OCI-M2 (cell line): ENCODE results near the gene LASP1.
A peak's percentile ranks its signal among the peaks of the same experiment; 100 is the strongest.

ENCODE experiments used
- DNase-seq: peaks from one replicate; lab custom pipeline; 2025; ENCODE audit not compliant: unreplicated experiment; lab: John Stamatoyannopoulos, UW

The LASP1 gene

DNA sequence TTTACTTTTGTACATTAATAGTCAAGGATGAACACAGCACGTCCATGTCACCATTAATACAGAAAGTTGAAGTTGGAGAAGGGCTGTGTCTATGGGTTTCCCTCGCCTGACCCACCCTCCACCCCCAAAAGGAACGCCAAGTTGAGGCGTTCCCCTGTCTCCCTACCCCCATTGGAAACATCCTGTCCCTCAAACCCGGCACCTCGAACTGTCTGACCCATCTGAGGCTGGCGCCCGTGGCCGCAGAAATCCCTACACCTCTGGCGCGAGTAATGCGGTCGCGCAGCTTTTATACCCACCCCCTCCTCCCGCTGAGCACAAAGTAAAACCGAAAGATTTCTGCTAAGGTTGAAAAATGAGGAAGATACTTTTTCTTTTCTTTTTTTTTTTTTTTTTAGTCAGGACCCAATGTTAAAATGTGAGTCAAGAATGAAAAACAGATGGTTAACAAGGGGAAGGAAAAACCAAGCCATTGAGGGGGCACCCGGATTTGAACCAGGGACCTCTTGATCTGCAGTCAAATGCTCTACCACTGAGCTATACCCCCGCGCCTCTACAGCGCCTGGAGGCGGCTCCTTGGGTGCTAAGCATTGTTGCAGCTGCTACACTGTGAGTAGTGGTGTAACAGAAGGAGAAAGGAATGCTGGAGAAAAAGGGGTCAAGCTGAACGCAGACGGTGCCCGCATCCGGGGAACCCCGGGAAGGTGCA, 887 bp upstream of the LASP1 start:
- peak; percentile 70 for DNase-seq

DNA sequence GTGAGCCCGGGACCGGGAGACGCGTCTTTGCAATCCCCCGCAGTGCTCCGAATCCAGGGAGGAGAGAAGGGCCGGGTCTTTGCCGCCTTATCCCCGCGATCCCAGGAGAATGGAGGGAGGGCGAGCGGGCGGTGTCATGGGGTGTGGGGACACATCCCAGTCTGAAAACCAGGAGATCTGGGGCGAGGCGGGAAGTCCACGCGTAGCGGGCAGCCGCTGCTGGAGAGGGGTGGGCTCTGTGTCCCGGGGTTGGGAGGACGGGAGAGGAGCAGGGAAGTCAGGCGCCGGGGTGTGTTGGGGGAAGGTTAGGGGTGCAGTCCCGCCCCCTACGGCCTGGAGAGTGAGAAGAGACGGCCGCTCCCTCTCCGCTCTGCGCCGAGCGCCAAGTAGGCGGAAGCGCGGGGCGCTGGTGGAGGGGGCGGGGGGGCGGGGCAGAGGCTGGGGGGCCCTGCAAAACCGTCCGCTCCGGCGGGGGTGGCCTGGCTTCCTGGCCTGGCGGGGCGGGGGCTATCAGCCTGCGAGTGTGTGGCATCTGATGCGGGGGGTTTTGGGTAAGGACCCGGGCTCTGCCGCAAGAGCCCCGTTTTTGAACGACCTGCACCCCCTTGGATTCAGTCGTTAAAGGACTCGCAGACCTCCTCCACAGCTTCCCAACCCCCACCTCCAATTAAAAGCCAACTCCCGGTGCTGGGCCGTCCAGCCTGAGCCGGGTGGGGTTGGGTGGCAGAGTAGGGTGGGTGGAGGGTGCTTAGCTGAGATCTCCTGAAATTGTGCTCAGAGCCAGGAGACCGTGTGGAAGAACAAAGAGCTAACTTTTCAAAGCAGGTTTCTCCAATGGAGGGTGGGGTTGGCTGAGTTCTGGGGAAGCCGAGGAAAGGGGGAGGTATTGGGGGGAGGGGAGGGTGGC, 654 bp downstream of the LASP1 start:
- DNase-seq: no peak

GRCh38 chr17:38871247-38872015, 1.6 kb downstream of the LASP1 start:
- DNase-seq: no peak

GRCh38 chr17:38872027-38872511, 2.2 kb downstream of the LASP1 start:
- no peak for DNase-seq

DNA sequence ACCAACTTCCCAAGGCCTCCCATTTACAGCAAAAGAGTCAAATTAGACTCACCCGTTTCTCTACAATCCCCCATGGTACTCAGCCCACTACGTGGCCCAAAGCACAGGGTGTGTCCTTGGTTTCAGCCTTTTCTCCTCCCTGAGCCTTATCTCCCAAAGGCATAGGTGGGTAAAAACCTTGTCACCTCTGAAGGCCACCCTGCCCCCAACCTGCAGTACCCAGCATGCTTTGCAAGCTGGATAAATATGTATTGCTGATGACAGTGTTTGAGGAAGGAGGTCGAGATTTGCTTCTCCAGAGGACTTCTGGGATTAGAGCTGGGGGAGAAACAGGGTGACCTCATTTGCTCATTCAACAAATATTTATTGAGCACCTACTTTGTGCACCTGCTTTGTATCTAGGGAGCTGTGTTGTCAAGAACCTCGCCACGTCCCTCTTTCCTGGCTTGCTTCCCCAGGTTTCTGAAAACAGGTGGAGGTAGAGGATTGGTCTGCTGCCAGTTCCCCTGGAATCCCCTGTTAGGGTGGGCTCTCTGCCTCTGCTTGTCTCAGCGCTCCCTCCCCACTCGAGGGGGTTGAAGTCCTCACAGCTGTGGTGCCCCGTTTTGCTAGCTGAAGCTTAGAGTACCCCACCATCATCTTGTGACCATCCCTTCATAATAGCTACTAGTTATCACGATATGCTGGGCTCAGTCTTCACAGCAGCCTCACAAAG, 3.0 kb downstream of the LASP1 start:
- no peak for DNase-seq

DNA sequence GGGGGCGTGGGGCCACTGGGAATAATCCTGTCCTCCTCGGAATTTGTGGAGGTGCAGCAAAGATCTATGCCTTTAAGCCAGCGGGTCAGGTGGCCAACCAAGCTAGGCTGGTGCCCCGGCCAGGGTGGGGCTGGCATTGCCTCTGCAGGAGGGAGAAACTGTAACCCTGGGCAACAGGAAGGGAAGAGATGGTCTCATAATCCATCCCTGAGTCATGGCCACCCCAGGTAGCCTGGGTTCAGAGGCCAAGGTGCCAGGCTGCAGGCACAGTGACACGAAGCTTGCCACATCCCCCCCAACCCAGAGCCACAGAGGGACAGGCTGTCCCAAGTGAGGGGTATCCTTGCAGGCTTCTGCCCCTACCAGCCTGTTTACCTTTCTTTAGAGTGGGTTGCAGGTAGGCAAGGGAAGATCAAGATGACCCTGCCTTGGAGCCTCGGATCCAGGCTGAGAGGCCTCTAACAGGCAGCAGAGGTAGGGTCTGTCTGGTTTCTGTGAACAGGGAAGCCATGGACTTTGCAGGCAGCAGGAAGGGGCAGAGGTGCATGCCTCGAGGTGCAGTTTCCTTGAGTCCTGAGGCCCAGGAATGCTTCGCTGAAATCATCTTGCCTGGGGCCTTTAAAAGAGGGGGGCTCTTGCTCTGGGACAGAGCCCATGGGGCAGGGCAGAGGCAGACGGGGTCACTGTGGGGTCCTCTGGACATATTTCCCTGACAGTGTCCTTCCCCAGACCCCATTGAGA, 4.0 kb downstream of the LASP1 start:
- DNase-seq: no peak

- DNase-seq: no peak
Observed at GRCh38 chr17:38874505-38875400, 4.9 kb downstream of the LASP1 start.

GRCh38 chr17:38875477-38876075, 5.7 kb downstream of the LASP1 start:
- DNase-seq: no peak

- DNase-seq: no peak
Observed at GRCh38 chr17:38877130-38877851, 7.4 kb downstream of the LASP1 start.

GRCh38 chr17:38879878-38880665, 10.2 kb downstream of the LASP1 start:
- DNase-seq: no peak

DNA sequence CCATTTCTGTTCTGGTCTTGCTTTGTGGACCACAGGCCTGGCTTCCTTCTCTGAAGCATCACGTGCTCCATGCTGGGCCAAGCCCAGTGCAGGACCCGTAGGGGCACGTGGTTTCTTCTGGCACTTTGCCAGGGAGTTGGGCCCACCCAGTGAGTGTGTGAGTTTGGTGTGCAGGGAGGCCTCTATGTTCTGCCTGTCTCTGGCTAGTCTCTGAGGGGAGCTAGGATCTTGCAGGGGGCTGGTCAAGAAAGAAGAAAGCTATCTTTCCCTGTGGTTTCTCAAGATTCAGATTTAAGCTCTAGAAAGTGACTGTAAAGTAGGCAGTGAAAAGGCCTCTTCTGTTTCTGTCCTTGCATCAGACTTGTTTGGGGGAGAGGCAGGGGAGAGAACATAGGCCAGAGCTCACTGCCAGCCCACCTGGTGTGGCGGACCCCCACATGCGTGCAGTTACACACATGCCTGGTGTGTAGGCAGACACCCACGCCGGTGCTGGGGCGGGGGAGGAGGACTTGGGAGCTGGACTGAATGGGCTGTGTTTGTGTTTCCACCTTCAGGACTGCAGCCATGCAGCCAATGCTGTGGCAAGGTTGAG, 11.8 kb downstream of the LASP1 start:
- DNase-seq: no peak

DNA sequence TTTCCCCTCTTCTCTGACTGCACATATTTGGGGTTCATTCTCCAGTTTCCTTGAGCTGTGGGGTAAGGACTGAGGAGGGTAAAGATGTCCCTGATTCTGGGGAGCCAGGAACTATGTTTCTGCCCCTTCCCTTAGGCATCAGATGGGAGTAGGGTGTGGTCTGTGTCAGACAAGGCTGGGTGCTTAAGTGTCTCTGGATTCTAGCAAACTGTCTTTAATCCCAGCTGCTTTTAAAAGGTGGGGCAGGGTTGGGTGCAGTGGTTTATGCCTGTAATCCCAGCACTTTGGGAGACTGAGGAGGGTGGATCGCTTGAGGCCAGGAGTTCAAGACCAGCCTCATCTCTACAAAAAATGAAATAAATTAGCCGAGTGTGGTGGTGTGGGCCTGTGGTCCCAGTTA, 13.0 kb downstream of the LASP1 start:
- no peak for DNase-seq

GRCh38 chr17:38883592-38884526, 14.0 kb downstream of the LASP1 start:
- DNase-seq: no peak

- no peak for DNase-seq
Observed at GRCh38 chr17:38885044-38885727, 15.3 kb downstream of the LASP1 start.
